ENCODE results near the gene CASP8AP2. TPM values are rescaled to one million over a fixed set of nuclear protein-coding genes. Genes with fewer than 3 reads are reported as not detected.

Gene CASP8AP2
- polyA plus RNA-seq, 1 donor (not counting 4 experiments of a cell fraction or from before 2014, with no cell fraction given), result 8.5 TPM

GRCh38 chr6:89853068-89853467 is 23.4 kb downstream of the CASP8AP2 start:
- Histone ChIP-seq H2AFZ (ENCODE audit: control insufficient read depth, low read length) (no peak overlapping the region), H3K4me1 (ENCODE audit: control insufficient read depth, extremely low read depth, insufficient read depth, low read length) (no peaks in the 10 kb centered on the region), H3K79me2 (ENCODE audit: control insufficient read depth, insufficient read depth, low read length) (peaks cover 5% of the 10 kb centered on the region), H3K36me3 (ENCODE audit: control insufficient read depth in 2 of 2, extremely low read depth in 1 of 2, insufficient read depth in 2 of 2, low read length in 2 of 2) (peaks cover 0 to 6% of the 10 kb centered on the region in 2 experiments), H3K4me3 (ENCODE audit: control insufficient read depth in 2 of 3, extremely low read depth in 1 of 3, insufficient read depth in 2 of 3, low read depth in 1 of 3, low read length in 3 of 3) (no peak overlapping the region), H3K4me2 (ENCODE audit: control insufficient read depth, extremely low read depth, insufficient read depth, low read depth, low read length) (no peak overlapping the region), H3K9me1 (ENCODE audit: control insufficient read depth, extremely low read depth, insufficient read depth, low read length) (no peaks in the 10 kb centered on the region), H3K27me3 (ENCODE audit: control insufficient read depth, extremely low read depth, insufficient read depth, low read length) (no peaks in the 10 kb centered on the region), H3K9ac (ENCODE audit: control insufficient read depth, extremely low read depth, insufficient read depth, low read length) (no peak overlapping the region), H3K9me3 (ENCODE audit: control insufficient read depth, low read depth, low read length) (no peaks in the 10 kb centered on the region), H3K27ac (ENCODE audit: control insufficient read depth, insufficient read depth, low read length) (no peak overlapping the region), H4K20me1 (ENCODE audit: control insufficient read depth, extremely low read depth, insufficient read depth, low read length) (no peaks in the 10 kb centered on the region)
- no peak for FAIRE-seq
- DNase-seq (ENCODE audit: low read depth, low spot score), result no peak
- dilution Hi-C loops (cut with MboI; ENCODE audit: extremely low pct_ligation_motif_present, low sequenced_read_pairs), result no loop called here
- no peak for TF ChIP-seq CTCF (optimal IDR thresholded peaks at IDR 0.05 in 1 of 3, IDR thresholded peaks at IDR 0.05 in 1 of 3, conservative IDR thresholded peaks at IDR 0.05 in 1 of 3; ENCODE audit: extremely low read depth in 1 of 3, insufficient read depth in 2 of 3, low read length in 3 of 3)
- no peak for TF ChIP-seq EZH2 (IDR thresholded peaks at IDR 0.05; ENCODE audit: low read length)

- H3K79me2 ChIP-seq (ENCODE audit: control insufficient read depth, insufficient read depth, low read length), result no peaks in the 10 kb centered on the region
- no peak overlapping the region for H2AFZ ChIP-seq (ENCODE audit: control insufficient read depth, low read length)
- H3K27ac ChIP-seq (ENCODE audit: control insufficient read depth, insufficient read depth, low read length), result no peak overlapping the region
- FAIRE-seq, result no peak
- no peaks in the 10 kb centered on the region for H3K27me3 ChIP-seq (ENCODE audit: control insufficient read depth, extremely low read depth, insufficient read depth, low read length)
- H3K9ac ChIP-seq (ENCODE audit: control insufficient read depth, extremely low read depth, insufficient read depth, low read length), result no peak overlapping the region
- no peak for DNase-seq (ENCODE audit: low read depth, low spot score)
- H3K9me1 ChIP-seq (ENCODE audit: control insufficient read depth, extremely low read depth, insufficient read depth, low read length), result no peaks in the 10 kb centered on the region
- H3K36me3 ChIP-seq (ENCODE audit: control insufficient read depth in 2 of 2, extremely low read depth in 1 of 2, insufficient read depth in 2 of 2, low read length in 2 of 2), result peaks cover 9 to 15% of the 10 kb centered on the region in 2 experiments
- no peak overlapping the region for H3K4me3 ChIP-seq (ENCODE audit: control insufficient read depth in 2 of 3, extremely low read depth in 1 of 3, insufficient read depth in 2 of 3, low read depth in 1 of 3, low read length in 3 of 3)
- dilution Hi-C loops (cut with MboI; ENCODE audit: extremely low pct_ligation_motif_present, low sequenced_read_pairs), result no loop called here
- H3K4me2 ChIP-seq (ENCODE audit: control insufficient read depth, extremely low read depth, insufficient read depth, low read depth, low read length), result no peak overlapping the region
- H4K20me1 ChIP-seq (ENCODE audit: control insufficient read depth, extremely low read depth, insufficient read depth, low read length), result no peaks in the 10 kb centered on the region
- H3K4me1 ChIP-seq (ENCODE audit: control insufficient read depth, extremely low read depth, insufficient read depth, low read length), result no peaks in the 10 kb centered on the region
- TF ChIP-seq CTCF (optimal IDR thresholded peaks at IDR 0.05 in 1 of 3, IDR thresholded peaks at IDR 0.05 in 1 of 3, conservative IDR thresholded peaks at IDR 0.05 in 1 of 3; ENCODE audit: extremely low read depth in 1 of 3, insufficient read depth in 2 of 3, low read length in 3 of 3) (no peak), EZH2 (IDR thresholded peaks at IDR 0.05; ENCODE audit: low read length) (no peak)
- H3K9me3 ChIP-seq (ENCODE audit: control insufficient read depth, low read depth, low read length), result no peaks in the 10 kb centered on the region
These were observed 28.4 kb downstream of the CASP8AP2 start for GRCh38 chr6:89858041-89858440.
